GM19438 (cell line): ENCODE results near the gene GNB2.

Experiments
- ATAC-seq: cut with Tn5 transposase; IDR thresholded peaks from one replicate; pipeline ENCODE4 v1.9.1; 2021; ENCODE audit warnings: low read depth; ENCODE audit not compliant: unreplicated experiment

The GNB2 gene

DNA sequence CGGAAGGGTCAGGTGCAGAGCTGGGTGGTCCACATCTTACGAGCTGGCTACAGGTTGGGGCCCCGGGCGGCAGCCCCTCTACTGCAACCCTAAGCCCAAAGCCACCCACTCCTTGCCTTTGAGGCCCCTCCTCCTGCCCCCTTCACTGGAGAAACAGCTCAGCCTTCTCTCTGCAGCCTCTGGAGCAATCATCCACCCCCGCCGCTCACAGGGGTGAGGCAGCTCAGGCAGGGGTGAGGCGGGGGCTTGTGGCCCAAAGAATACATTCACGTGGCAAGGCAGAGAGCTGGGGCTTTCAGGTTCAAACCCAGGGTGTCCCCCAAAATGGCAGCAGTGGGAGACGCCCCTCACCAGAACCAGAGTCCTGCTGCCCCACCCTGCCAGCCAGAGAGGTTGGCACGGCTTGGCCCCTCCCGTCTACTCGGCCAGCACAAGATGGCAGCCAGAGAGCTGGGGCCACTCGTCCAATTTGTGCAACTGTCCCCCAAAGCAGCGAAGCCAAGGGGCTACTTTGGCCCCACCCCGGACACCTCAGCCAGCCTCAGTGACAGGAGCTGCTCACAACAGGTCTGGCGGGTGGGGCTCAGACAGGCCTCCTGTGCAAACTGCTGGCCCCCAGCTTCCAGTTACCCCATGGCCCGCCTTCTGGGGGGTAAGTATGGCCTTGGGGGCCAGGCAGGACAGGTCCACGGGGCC, 7.2 kb downstream of the GNB2 start:
- no peak for ATAC-seq

DNA sequence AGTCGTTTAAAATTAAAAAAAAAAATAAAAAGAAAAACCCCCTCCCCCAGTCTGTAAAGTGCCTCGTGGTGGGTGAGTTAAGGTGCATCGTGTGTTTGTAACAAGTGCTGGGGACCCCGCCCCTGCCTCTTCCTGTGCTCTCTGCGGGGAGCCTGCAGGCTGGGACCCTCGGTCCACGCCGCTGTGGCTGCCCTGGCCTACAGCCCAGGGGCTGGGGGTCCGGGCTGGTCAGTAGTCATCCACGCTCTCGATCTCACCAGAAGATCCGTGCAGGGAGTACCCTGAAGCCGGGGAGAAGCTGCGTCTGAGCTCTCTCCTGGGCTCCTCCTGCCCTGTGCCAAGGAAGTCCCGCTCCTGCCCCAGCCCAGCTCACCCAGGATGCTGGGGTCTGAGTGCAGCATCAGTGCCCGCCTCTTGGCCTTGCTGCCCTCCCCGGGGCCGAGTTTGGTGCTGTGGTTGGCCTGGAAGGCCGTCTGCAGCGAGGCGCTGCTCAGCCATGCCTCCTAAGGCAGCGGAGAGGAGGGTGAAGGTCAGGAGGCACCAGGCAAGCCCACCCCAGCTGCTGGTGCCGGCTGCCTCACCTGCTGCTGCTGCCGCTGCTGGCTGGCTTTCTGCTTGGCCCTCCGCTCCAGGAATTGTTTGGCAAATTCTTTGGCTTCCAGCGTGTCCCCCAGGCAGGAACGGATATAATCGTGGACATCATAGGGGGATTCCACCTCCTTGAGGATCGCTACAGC, 8.1 kb downstream of the GNB2 start:
- no peak for ATAC-seq

DNA sequence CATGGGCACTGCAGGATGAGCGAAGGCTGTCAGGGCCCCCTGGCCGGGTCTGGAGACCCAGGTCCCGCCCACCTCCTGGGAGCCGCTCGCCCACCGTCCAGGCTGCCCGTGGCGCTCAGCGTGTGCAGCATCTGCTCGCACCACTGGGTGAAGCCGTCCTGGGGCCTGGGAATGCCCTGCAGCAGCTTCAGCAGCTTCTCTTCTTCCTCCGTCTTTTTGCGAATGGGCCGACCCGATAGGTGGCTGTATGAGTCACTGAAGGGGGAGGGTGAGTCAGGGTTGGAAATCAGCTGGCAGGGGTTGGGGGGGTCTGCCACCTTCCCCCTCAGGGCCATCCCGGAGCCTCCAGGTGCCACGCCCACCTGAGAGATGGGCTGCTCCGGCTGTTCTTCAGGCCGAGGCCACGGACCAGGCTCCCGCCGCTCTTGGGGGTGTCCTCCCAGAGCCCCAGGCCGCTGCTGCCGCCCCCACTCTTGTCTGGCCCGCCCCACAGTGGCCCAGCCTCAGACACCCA, 8.7 kb downstream of the GNB2 start:
- ATAC-seq = no peak

DNA sequence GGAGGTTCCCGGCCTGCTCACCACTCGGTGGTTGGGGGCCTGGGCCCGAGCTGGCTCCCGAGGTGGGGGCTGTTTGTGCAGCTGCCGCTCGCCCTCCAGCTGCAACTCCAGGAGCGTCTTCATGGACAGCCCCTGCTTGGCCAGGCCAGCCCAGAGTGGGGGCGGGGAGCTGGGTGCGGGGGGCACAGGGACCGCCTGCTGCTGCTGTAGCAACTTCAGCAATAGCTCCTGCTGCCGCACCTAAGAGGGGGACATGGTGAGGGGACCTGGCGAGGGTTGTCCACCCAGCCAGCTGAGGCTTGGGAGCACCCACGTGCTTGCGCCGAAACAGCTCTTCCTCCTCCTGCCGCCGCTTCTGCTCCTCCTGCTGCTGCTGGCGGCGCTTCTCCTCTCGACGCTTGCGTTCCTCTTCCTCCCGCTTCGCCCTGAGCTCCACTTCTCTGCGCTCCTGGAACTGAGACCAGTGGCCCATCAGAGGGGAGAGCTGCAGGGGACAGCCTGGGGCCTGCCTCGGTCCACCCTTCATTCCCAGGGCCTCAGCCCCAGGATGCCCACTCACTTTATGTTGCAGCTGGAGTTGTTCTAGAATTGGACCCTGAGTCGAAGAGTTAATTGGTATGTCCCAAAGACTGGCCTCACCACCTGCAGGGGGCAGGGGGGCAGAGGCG, 9.6 kb downstream of the GNB2 start:
- no peak for ATAC-seq

DNA sequence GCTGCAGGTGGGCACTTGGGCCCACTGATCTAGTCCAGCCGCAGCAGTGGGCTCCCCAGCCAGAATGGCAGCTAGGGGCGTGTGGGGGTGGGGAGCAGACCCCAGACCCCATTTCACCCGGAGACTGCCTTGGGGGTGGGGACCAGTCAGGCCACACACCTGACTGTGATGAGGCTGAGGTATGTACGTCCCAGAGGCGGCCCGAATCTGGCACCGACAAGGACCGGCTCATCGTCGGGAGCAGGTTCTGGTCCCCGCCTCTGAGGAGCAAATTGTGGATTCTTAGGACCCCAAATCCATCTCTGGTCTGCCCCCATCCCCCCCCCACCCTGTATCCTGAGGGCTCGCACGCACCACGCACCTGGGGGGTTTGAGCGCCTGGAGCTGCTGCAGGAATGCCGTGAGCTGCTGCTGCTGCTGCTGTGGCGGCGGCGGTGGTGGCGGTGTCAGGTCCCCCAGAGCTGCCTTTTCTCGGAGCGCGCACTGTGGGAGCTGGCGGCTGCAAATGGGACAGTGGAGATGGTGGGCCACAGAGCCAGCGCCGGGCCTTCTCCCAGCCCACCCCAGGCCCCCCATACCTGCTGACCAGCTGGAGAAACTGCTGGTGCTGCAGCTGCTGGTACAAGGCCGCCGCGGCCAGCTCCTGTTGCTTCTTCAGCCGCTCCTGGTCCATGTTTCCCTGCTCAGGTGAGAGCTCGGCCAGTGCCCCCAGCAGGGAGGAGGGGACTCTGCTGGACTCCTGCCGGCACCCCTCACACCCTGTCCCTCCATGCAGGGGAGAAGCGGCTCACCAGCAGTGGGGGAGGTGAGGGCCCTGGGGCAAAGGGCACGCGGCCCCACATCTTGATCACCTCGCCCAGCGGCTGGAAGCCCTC, 10.4 kb downstream of the GNB2 start:
- no peak for ATAC-seq

DNA sequence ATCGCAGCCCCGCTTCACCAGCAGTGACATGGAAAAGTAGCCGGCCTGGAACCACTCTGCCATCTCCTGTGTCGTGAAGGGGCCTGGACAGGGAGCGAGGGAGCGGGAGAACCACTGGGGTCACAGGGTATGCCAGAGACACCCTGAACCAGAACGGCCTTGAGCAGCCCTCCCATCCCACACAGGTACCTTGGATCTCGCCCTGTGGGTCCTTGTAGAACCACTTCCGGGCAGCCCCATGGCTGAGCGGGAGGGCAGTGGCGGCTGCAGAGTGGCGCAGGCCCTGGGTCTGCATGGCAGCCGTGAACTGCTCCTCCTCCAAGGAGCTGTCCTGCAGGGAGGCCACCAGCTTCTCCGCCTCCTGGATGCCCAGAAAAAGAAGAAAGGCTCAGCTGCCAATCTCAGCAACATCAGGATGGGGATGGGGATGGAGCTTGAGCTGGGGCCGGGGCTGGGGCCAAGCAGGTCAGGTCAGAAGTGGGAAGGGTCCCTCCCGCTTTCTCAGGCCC, 11.0 kb downstream of the GNB2 start:
- no peak for ATAC-seq

DNA sequence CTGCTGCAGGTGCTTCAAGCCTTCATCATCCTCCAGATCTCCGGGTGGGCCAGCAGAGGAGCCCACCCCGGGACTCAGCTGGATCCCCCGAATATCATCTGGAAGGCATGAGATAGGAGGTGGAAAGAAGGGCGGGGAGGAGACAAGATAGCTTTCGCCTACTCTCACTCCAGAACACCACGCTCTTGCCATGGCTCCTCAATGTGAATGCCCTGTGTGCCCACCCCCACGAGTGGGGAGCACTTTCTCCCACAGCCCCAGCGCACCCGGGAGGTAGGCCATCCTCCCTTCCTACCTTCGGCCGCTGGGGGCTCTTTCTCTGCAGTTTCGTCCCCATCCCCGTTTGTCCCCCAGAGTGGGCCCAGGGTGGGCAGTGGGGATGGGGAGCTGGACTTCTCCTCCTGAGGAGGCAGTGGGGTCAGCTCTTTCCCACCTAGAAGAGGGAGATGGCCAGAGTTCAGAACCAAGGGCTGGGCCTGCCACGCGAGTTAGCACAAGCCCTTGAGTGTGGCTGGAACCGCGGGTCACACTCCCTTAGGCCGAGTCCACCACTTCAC, 11.6 kb downstream of the GNB2 start:
- no peak for ATAC-seq

DNA sequence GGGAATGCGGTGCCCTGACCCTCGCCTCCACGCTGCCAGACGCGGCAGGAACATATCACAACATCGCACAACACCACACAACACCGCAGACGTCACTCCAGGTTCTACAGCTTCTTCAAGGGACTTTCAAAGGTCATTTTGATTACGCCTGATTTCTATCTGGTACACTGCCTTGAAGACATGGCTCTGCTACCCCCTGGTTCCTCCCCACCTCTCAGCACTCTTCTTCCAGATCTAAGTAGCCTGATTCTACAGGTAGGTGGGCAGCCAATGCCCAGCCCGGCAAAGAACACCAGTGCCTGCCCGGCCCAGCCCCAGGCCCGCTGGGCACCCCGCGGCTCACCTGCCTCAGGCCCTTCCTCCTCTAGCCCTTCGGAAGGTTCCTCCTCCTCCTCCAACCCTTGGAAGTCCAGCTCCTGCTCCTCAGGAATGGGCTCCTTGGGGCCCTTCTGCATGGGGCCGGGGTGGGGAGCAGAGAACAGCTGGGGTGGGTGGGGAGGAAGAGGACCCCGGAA, 12.1 kb downstream of the GNB2 start:
- no peak for ATAC-seq

DNA sequence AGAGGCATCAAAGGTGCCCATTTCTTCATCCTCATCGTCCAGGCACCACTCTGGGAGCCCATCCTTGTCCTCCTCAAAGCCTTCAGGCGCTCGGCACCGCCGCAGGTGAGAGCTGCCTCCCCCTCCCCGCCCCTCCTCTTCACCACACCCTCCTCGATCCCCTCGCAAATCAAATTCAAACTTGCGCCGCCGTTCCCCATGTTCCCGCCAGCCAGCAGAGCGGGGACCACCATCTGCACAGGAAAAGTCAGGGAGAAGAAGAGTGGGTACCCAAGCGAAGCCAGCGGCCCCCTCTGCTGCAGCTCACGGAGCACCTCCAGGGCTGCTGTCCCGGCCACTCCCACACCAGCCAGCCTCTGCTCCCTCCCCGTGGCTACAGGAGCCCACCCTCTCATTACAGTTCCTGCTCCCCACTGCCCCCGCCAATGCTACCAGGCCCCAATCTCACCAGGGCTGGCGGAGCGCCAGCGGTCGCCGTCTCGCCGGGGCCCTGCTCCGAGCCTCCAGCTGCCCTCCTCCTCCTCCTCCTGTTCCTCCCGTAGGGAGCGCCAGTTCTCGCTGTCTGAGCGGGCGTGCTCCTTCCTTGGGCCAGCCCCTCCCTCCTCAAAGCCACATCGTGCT, 12.8 kb downstream of the GNB2 start:
- no peak for ATAC-seq

DNA sequence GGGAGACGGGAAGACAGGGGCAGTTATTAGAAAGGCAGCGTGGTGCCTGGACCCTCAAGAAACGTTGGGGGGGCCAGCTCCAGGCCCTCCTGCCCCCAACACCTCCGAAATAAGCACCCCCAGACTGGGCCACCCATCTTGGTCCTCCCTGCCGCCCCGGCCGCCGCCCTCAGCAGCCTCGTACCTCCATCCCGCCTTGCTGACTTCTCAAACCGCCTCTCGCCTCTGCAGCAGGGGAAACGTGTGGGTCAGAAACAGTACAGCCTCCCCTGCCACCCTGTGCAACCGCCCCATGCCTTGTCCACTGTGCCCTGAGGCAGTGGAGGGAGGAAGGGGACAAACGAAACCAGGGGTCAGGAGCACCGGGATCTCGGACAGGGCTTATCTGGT, 13.3 kb downstream of the GNB2 start:
- ATAC-seq = no peak

DNA sequence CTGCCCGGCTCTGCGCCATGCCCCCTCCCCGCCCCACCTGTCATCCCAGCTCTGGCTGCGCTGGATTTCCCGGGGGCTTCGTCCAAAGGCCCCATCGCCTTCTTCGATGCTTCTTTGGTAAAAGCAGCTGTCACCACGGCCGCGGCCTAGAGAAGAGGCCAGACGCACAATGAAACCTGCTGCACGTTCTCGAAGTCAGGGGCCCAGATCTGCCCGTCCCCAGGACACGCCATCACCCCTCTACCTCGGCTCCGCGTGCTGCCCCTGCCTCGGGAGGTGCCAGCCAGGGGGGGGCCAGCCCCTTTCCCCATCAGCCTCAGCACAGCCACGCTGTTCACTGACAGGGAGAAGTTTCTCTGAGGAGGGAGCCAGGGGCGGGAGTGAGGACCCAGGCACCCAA, 13.7 kb downstream of the GNB2 start:
- ATAC-seq = no peak

DNA sequence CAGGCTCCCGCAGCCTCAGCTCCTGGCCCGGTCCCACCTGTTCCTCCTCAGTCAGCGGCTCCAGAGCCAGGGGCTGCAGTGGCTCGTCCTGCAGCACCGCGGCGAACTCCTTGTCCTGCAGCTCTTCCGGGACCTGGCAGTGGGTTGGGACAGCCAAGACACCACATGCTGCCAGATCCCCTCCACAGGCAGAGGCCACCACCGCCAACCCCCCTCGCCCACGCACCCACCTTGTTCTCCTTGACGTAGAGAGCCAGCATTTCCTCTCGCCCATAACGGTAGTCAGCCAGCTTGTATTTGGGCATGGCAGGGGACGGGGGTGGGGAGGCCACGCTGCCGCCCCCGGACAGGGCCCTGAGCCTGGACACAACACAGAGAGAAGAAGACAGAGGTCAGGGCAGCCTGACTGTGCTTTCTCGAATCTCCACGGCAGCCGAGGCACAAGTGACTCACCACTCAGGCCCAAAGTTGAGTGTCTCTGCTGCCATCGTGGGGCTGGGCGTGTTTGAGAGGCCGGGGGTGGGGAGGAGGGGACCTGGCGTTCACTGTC, 14.3 kb downstream of the GNB2 start:
- no peak for ATAC-seq

DNA sequence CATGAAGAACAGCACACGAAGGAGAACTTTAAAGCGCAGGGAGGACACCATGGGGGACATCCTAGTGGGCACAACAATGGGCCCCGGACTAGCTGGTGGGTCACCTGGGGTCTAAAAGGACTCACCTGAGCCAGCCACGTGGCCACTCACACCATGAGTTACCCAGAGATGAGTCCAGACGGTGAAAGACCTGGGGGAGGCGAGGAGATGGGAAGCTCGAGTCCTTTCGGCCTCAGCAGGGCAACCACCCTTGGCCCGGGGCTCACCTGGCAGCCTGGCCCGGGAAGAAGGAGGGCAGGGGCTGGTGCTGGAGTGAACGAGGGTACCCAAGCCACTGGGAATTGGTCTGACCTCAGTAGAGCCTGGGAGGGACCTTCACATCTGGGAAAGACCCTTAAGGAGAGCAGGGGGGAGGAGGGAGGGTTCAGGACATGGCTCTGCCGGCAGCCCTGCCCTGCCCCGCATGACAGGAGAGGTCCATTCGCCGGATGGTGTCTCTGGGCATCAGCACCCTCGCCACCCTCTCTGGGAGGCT, 14.9 kb downstream of the GNB2 start:
- no peak for ATAC-seq

DNA sequence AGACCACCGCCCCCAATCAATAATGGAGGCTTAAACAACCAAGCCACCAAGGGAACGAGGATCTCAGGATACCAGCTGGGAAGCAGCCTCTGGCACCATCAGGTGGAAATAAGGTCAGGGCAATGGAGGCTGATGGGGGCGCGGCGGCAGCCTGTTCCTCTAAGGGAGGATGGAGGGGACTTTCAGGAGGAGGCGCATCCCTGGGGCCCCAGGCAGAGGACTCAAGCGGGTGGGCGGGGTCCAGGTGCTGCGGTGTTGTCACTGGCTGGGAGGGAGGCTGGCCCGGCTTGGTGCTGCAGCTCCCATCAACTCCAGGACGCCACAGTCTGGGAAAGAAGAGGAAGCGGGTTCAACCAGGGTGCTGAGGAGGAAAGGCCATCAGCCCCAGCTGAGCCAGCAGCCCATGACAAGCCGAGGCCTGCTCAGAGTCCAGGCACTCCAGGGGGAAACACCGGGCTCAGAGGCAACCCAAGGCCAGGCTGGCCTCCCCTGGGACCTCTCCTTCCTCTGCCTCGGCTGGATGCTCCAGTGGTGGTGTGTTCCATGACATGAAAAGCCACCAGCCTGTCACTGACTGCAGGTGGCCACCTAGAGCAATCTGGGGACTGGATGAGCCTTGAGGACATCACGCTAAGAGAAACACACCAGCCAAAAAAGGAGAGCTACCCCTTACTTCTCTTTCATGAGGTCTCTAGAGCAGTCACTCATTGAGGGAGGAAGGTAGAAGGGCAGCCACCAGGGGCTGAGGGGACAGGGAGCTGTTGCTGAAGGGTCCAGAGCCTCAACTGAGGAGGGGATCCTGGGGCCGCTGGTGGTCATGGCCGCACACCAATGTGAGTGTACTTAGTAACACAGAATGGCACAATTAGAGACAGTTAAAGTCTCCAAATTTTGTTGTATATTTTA, 15.9 kb downstream of the GNB2 start:
- ATAC-seq = no peak

DNA sequence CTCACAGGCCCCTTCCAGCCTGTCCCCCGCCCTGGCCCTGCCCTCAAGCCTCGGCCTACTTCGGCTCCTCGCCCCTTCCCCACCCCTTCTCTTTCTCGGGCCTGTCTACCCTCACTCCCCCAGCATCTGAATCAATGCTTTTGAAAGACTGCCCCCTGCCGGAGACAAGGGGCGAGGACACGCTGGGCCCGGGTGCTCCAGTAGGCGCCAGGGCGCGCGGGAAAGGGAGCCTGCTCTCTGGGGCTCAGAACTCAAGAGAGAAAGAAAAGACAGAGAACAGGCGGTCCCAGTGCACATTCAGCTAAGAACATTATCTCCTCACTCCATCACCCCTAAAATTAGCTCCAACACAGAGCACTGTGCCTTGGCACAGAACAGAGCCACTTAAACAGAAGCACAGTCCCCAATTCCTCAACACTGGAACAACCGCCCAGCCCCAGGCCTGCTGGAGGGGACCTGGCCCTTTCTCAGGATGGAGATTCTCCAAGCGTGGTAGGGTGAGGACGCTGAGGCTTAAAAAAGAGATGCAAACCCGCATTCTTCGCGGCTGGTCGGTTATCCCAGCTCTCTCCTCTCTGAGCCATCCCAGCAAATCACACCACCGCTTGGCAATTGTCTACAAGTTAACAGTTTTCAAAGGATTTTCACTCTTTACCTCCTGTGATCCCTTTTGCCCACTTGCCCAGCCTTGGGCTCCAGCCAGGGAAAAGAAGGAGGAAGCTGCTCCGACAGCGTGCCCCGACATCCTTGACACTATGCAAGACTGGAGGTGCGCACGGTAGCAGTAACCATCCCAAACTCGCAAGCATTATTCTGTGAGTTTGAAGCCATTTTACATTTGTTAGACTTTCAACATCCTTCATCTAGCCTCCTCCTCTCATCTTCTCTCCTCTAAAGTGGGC, 18.4 kb downstream of the GNB2 start:
- no peak for ATAC-seq

DNA sequence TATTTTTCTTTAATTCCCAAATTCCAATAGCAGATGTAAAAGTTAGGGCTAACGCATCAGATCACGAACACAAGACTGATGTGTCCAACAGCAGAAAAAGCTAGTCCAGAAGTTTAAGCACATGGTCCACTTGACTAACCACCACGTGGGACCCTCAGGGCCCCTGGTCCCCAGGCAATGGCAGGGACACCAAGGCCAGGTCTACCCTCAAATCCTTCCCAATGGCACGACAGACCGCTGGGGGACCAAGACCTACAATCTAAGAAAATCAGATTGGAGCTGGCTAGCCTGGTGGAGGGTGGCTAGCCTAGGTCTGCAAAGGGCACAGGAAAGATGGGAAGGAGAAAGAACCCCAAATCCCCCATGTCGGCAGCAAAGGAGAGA, 19.0 kb downstream of the GNB2 start:
- no peak for ATAC-seq
